Measurements from ENCODE around the gene MYH15. TPM values are rescaled to one million over a fixed set of nuclear protein-coding genes. Genes with fewer than 3 reads are reported as not detected.

The MYH15 gene
- polyA plus RNA-seq, 10 donors: 0.18 to 0.76 (median 0.38) TPM

DNA sequence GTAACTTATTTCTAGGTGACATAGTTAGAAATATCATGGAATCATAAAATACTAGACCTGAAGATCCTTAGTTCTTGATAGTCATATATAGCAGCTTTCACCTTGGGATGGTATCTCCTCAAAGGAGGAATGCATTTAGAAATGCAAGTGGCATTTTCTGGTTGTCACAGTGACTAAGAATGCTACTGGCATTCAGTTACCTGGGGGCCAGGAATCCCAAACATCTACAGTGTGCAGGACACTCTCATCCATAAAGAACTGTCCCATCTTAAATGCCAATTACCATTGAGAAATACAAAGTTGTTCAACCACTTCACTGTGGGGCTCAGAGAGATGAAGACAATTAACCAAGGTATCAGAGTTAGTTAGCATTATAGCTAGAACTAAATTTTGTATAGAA is 36.7 kb downstream of the MYH15 start:
- DNase-seq: no peak

GRCh38 chr3:108472001-108472591 is 38.3 kb downstream of the MYH15 start:
- DNase-seq: peak in 2 of 3 donors; percentile 43 to 75

- no peak for DNase-seq
These were observed 39.0 kb downstream of the MYH15 start for GRCh38 chr3:108471426-108471825.

- no peak for DNase-seq
These were observed 41.3 kb downstream of the MYH15 start for GRCh38 chr3:108469126-108469525.

GRCh38 chr3:108468577-108468976 is 41.8 kb downstream of the MYH15 start:
- DNase-seq: no peak

DNA sequence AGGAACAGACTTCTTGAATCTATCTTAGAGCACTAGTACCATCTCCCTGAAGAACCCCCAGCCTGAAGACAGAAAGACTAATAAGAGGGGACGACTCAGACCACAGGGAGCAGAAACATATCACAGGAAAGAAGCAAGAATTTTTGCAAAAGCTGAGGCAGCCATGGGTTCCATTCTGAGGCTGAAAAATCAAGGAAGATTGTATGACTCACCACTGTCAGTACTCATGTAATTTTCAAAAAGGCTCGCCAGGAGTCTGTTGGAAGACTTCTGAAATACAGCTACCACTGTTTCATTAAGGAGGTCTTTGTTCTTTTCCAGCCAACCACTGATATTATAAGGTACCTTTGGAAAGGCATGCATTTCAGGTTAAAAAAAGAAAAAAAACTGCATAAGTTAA is 47.5 kb downstream of the MYH15 start:
- DNase-seq: peak in 1 of 3 donors; percentile 22

GRCh38 chr3:108461661-108462111 is 48.7 kb downstream of the MYH15 start:
- DNase-seq: peak; percentile 28 to 84 (median 66)

GRCh38 chr3:108459225-108459624 is 51.2 kb downstream of the MYH15 start:
- DNase-seq: no peak

- DNase-seq: no peak
These were observed 55.1 kb downstream of the MYH15 start for GRCh38 chr3:108455212-108455705.

DNA sequence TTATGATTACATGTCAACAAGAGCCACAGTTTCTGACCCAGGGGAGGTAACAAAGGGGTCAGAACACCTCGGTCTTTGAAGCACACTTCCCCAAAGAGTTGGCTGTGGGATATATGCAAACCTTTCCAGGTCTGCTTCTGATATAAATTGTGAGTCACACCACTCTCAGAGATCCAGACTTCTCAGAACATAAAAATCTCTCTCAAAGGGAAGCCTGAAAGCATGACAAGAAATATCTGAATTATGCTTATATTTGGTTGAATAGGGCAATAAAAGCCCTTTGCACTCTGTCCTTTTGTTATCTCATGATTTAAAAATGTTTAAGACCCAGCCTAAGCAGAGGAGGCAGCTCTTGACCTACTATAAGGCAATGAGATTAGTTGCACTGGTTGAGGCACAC is 56.8 kb downstream of the MYH15 start:
- DNase-seq: peak in 1 of 3 donors; percentile 17

GRCh38 chr3:108450444-108450843 is 60.0 kb downstream of the MYH15 start:
- DNase-seq: no peak

DNA sequence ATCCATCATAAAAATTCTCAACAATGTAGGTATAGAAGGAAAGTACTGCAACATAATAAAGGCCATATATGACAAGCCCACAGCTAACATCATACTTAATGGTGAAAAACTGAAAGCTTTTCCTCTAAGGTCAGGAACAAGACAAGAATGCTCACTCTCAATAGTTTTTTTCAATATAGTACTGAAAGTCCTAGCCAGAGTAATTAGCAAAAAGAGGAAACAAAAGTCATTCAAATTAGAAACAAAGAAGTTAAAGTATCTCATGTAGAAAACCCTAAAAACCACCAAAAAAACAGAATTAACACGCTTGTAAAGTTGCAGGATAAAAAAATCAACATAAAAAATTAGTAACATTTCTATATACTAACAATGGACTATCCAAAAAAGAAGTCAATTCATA is 61.8 kb downstream of the MYH15 start:
- DNase-seq: no peak

- DNase-seq: no peak
These were observed 63.1 kb downstream of the MYH15 start for GRCh38 chr3:108447096-108447847.

GRCh38 chr3:108442281-108442680 is 68.1 kb downstream of the MYH15 start:
- no peak for DNase-seq

- DNase-seq: peak in 1 of 3 donors; percentile 34
These were observed 68.9 kb downstream of the MYH15 start for GRCh38 chr3:108441518-108441917.

DNA sequence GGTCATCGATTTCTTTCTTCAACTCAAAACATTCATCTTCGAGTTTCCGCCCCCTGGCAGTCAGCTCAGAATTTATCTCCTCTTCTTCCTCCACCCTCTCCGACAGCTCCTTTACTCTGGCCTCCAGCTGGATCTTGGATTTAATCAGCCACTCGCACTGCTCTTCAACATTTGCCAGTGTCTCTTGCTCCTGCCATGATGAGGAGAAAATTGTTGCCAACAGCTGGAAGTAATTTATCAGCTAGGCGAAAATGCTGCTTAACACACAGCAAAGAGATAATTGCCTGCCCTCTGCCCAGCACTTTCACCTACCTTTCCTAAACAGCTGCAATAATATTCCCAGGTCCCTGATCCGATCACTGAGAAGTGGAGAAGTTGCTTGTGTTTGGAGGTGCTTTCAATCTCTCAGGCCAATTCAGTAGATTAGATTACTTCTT is 69.3 kb downstream of the MYH15 start:
- DNase-seq: peak in 2 of 3 donors; percentile 45 to 62

- DNase-seq: no peak
These were observed 71.9 kb downstream of the MYH15 start for GRCh38 chr3:108438542-108438941.

DNA sequence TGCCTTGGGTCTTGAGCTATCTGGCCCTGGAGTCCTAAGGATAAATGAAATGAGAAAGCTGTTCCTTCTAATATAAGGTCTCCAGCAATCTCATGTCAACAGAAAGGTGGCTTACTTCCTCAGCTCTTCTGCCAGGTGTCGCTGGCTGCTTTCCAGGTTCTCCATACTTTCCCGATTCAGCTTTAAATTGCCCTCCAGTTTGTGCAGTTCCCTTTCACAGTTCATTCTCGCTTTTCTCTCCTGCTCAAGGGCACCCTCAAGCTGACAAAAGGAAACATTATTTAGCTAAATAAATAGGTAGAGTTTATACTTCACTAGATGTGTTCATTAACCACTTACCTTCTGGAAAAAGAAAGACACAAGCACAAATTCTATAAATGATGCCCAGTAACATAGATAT is 73.0 kb downstream of the MYH15 start:
- no peak for DNase-seq

DNA sequence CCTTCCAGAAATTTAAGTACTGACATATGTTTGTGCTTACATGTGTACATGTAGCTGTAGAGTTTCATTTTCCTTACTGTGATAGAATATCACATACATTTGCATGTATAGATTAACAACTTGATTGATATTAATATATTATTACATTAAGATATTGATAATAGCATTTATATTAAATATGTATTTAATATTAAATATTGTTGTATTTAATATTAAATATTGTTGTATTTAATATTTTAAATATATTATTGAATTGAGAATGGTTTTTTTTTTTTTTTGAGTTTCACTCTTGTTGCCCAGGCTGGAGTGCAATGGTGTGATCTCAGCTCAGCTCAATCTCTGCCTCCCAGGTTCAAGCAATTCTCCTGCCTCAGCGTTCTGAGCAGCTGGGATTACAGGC is 76.5 kb downstream of the MYH15 start:
- no peak for DNase-seq

GRCh38 chr3:108432431-108432830 is 78.0 kb downstream of the MYH15 start:
- no peak for DNase-seq

DNA sequence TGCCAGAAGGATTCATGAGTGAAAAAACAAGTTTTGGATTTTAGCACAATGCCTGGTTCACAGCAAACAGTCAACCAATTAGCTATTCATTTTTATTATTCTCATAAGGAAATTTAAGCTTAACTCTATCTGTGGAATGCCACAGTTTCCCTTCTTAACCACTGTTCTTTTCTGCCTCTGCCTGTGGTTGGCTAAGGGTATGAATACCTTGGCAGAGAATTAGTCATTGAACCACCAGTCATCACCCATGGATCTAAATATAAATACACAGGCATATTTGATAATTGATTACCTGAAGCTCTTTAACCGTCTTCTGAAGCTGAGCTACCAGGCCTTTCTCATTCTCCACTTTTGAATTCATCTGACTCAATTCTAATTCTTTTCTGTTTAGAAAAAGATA is 79.9 kb downstream of the MYH15 start:
- DNase-seq: no peak

- DNase-seq: peak in 2 of 3 donors; percentile 32 to 58
These were observed 81.8 kb downstream of the MYH15 start for GRCh38 chr3:108428586-108428985.

DNA sequence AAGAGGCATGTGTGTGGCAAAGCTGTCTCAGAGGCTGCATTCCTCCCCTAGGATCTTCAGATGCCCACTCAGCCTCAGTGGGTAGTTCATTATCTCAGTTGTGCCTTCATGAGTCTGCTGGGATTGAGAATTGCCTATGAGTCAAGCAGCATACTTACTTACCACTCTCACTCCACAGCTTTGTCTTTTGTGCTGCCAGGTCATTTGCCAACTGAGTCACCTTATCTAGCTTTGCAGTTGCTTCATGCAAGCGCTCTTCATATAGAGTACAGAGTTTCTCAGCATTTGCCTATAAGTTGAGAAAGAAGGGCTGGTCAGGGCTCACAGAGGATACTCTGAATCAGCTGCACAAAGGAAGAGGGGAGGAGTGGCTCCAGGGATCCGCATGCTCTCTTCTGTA is 89.5 kb downstream of the MYH15 start:
- DNase-seq: peak in 1 of 3 donors; percentile 50

Data from muscle of back (tissue), 11 donors.